Adipose tissue (tissue), 3 donors: ENCODE results near the gene ACVR1. TPM values are rescaled to one million over a fixed set of nuclear protein-coding genes. Genes with fewer than 3 reads are reported as not detected.
"Not testable (repeated sequence)": the region's sequence is repeated elsewhere in the genome, so short reads cannot be mapped to it uniquely, and the experiment has no call there.

Experiments
- H3K27ac ChIP-seq: one replicate; pipeline ENCODE4 v1.5.1; 2013; ENCODE audit warnings: low read depth, low read length
- WGBS, 3 donors: extraction: QIAGEN DNeasy Blood & Tissue Kit; methylation state at CpG; one replicate each; pipeline ENCODE4 v1.1.7; 2013; 5-methylcytosine and 5-hydroxymethylcytosine counted together
- polyA plus RNA-seq, 3 donors: library from polyadenylated mRNA; stranded (reverse); fragments of 200-250 nt; gene quantifications; one replicate each; pipeline ENCODE4 v1.2.3, GENCODE V29; 2013
- donor health status: healthy with polysubstance abuse.
- donor health status: Bipolar disorder and iron deficiency.
- donor health status: healthy.

The ACVR1 gene
- polyA plus RNA-seq, 3 donors, result 7.7 to 19.4 (median 11.6) TPM

- H3K27ac ChIP-seq, result no peak overlapping the region
- WGBS, 3 donors, result 77 to 92% (median 79%) methylated on average over 4 of the region's 4 CpGs
Observed at GRCh38 chr2:157897106-157897971, 21.2 kb upstream of the ACVR1 start.

- no peak overlapping the region for H3K27ac ChIP-seq
- 90 to 96% (median 91%) methylated on average over 2 of the region's 2 CpGs for WGBS, 3 donors
Observed at GRCh38 chr2:157895531-157895930, 19.4 kb upstream of the ACVR1 start.

- no peak overlapping the region for H3K27ac ChIP-seq
- WGBS, 3 donors, result 74 to 87% (median 81%) methylated on average over 12 of the region's 12 CpGs
Observed at GRCh38 chr2:157894694-157895435, 18.7 kb upstream of the ACVR1 start.

- WGBS, 3 donors, result 53 to 95% (median 90%) methylated on average over 4 of the region's 4 CpGs
- H3K27ac ChIP-seq, result no peak overlapping the region
Observed at GRCh38 chr2:157893611-157894010, 17.5 kb upstream of the ACVR1 start.

- H3K27ac ChIP-seq, result no peak overlapping the region
- WGBS, 3 donors, result 88 to 100% (median 89%) methylated on average over 1 of the region's 1 CpG
Observed at GRCh38 chr2:157891643-157892041, 15.5 kb upstream of the ACVR1 start.

GRCh38 chr2:157890969-157891642, 15.0 kb upstream of the ACVR1 start:
- H3K27ac ChIP-seq, result no peak overlapping the region
- WGBS, 3 donors, result 68 to 91% (median 86%) methylated on average over 2 of the region's 2 CpGs

GRCh38 chr2:157887946-157888345, 11.8 kb upstream of the ACVR1 start:
- H3K27ac ChIP-seq, result no peak overlapping the region
- WGBS, 3 donors, result 60 to 90% (median 77%) methylated on average over 3 of the region's 3 CpGs

- not testable (repeated sequence) for H3K27ac ChIP-seq
- WGBS, 3 donors, result 74 to 79% (median 77%) methylated on average over 5 of the region's 5 CpGs
Observed at GRCh38 chr2:157884533-157884932, 8.4 kb upstream of the ACVR1 start.

GRCh38 chr2:157880927-157881326, 4.8 kb upstream of the ACVR1 start:
- H3K27ac ChIP-seq, result no peak overlapping the region
- WGBS, 3 donors, result 34 to 90% (median 88%) methylated on average over 3 of the region's 3 CpGs

GRCh38 chr2:157877761-157878400, 1.8 kb upstream of the ACVR1 start:
- H3K27ac ChIP-seq, result no peak overlapping the region
- 86 to 94% (median 91%) methylated on average over 3 of the region's 3 CpGs for WGBS, 3 donors

GRCh38 chr2:157876786-157877138, 632 bp upstream of the ACVR1 start:
- WGBS, 3 donors, result 8 to 11% (median 9%) methylated on average over 6 to 12 of the region's 12 CpGs
- no peak overlapping the region for H3K27ac ChIP-seq

GRCh38 chr2:157875641-157876065, 477 bp downstream of the ACVR1 start:
- no peak overlapping the region for H3K27ac ChIP-seq
- 0 to 1% (median 1%) methylated on average over 10 to 53 of the region's 53 CpGs for WGBS, 3 donors

GRCh38 chr2:157874997-157875640, 1.0 kb downstream of the ACVR1 start:
- 1% methylated on average over 21 of the region's 21 CpGs for WGBS, 3 donors
- H3K27ac ChIP-seq, result no peak overlapping the region

GRCh38 chr2:157874348-157874747, 1.8 kb downstream of the ACVR1 start:
- H3K27ac ChIP-seq, result no peak overlapping the region
- 76 to 90% (median 86%) methylated on average over 4 of the region's 4 CpGs for WGBS, 3 donors

GRCh38 chr2:157872791-157873190, 3.3 kb downstream of the ACVR1 start:
- WGBS, 3 donors, result 93 to 99% (median 96%) methylated on average over 2 of the region's 2 CpGs
- H3K27ac ChIP-seq, result no peak overlapping the region

GRCh38 chr2:157871415-157871814, 4.7 kb downstream of the ACVR1 start:
- WGBS, 3 donors, result 85 to 87% (median 87%) methylated on average over 3 of the region's 3 CpGs
- H3K27ac ChIP-seq, result no peak overlapping the region

- WGBS, 3 donors, result 58 to 78% (median 69%) methylated on average over 2 of the region's 2 CpGs
Observed at GRCh38 chr2:157868993-157869392, 7.1 kb downstream of the ACVR1 start.

GRCh38 chr2:157867703-157868102, 8.4 kb downstream of the ACVR1 start:
- no peak overlapping the region for H3K27ac ChIP-seq

More at GRCh38 chr2:157868993-157869392, 7.1 kb downstream of the ACVR1 start:
- H3K27ac ChIP-seq, result no peak overlapping the region
